Effector CD8-positive, alpha-beta T cell (primary cell): ENCODE measurements around the gene CYP51A1.
"Not testable (repeated sequence)": the region's sequence is repeated elsewhere in the genome, so short reads cannot be mapped to it uniquely, and the experiment has no call there.

Source experiments
- DNase-seq: peaks from one replicate; lab custom pipeline; 2025; lab: John Stamatoyannopoulos, UW

The CYP51A1 gene

GRCh38 chr7:92131093-92131492, 3.2 kb downstream of the CYP51A1 start:
- no peak for DNase-seq

GRCh38 chr7:92121681-92122080, 12.6 kb downstream of the CYP51A1 start:
- DNase-seq, result no peak

GRCh38 chr7:92119213-92119759, 15.0 kb downstream of the CYP51A1 start:
- DNase-seq, result no peak

- no peak for DNase-seq
These were observed 17.3 kb downstream of the CYP51A1 start for GRCh38 chr7:92116949-92117348.

GRCh38 chr7:92115821-92116220, 18.5 kb downstream of the CYP51A1 start:
- DNase-seq, result no peak

- DNase-seq, result no peak
These were observed 23.4 kb downstream of the CYP51A1 start for GRCh38 chr7:92110857-92111256.

- DNase-seq, result no peak
These were observed 25.5 kb downstream of the CYP51A1 start for GRCh38 chr7:92108821-92109220.

- not testable (repeated sequence) for DNase-seq
These were observed 31.4 kb downstream of the CYP51A1 start for GRCh38 chr7:92102862-92103261.

- no peak for DNase-seq
These were observed 33.7 kb downstream of the CYP51A1 start for GRCh38 chr7:92100534-92100933.

GRCh38 chr7:92095380-92095779, 38.9 kb downstream of the CYP51A1 start:
- DNase-seq, result no peak

- DNase-seq, result no peak
These were observed 42.1 kb downstream of the CYP51A1 start for GRCh38 chr7:92092210-92092609.

- no peak for DNase-seq
These were observed 46.0 kb downstream of the CYP51A1 start for GRCh38 chr7:92088266-92088665.

- DNase-seq, result not testable (repeated sequence)
These were observed 50.4 kb downstream of the CYP51A1 start for GRCh38 chr7:92083922-92084321.

- DNase-seq, result no peak
These were observed 57.8 kb downstream of the CYP51A1 start for GRCh38 chr7:92076509-92076908.

- DNase-seq, result no peak
These were observed 58.7 kb downstream of the CYP51A1 start for GRCh38 chr7:92075455-92076158.

GRCh38 chr7:92072708-92073107, 61.6 kb downstream of the CYP51A1 start:
- DNase-seq, result no peak

- DNase-seq, result no peak
These were observed 62.2 kb downstream of the CYP51A1 start for GRCh38 chr7:92072121-92072520.

- no peak for DNase-seq
These were observed 63.2 kb downstream of the CYP51A1 start for GRCh38 chr7:92071032-92071431.

- DNase-seq, result no peak
These were observed 69.7 kb downstream of the CYP51A1 start for GRCh38 chr7:92064438-92065029.
